NCI-H2107 treated with DMSO at 0.1 percent for 48 hours (cell line): ENCODE measurements around the gene MAOA.
"Not testable (repeated sequence)": the region's sequence is repeated elsewhere in the genome, so short reads cannot be mapped to it uniquely, and the experiment has no call there.

Experiments used
- DNase-seq: peaks from one replicate; lab custom pipeline; 2025; ENCODE audit not compliant: unreplicated experiment; lab: John Stamatoyannopoulos, UW

MAOA gene

GRCh38 chrX:43656005-43656494 is at the start of gene MAOA:
Gene MAOA, plus strand, starts transcription at chrX:43656299. Its CDS starts 43 bp downstream, at chrX:43656342.
- no peak for DNase-seq

GRCh38 chrX:43612400-43612799 is 43.7 kb upstream of the MAOA start:
- no peak for DNase-seq

GRCh38 chrX:43615660-43616059 is 40.4 kb upstream of the MAOA start:
- DNase-seq: no peak

- DNase-seq: no peak
These were observed 37.5 kb upstream of the MAOA start for GRCh38 chrX:43618366-43619205.

GRCh38 chrX:43619861-43620260 is 36.2 kb upstream of the MAOA start:
- DNase-seq: not testable (repeated sequence)

GRCh38 chrX:43627147-43627546 is 29.0 kb upstream of the MAOA start:
- DNase-seq: no peak

GRCh38 chrX:43627669-43628068 is 28.4 kb upstream of the MAOA start:
- no peak for DNase-seq

GRCh38 chrX:43629229-43629628 is 26.9 kb upstream of the MAOA start:
- no peak for DNase-seq

GRCh38 chrX:43631841-43632240 is 24.3 kb upstream of the MAOA start:
- no peak for DNase-seq

GRCh38 chrX:43633081-43633480 is 23.0 kb upstream of the MAOA start:
- no peak for DNase-seq

- DNase-seq: no peak
These were observed 22.3 kb upstream of the MAOA start for GRCh38 chrX:43633757-43634156.

GRCh38 chrX:43640482-43640881 is 15.6 kb upstream of the MAOA start:
- no peak for DNase-seq

- DNase-seq: no peak
These were observed 14.4 kb upstream of the MAOA start for GRCh38 chrX:43641691-43642090.

- DNase-seq: no peak
These were observed 12.9 kb upstream of the MAOA start for GRCh38 chrX:43643201-43643600.

- no peak for DNase-seq
These were observed 12.4 kb upstream of the MAOA start for GRCh38 chrX:43643662-43644061.

- DNase-seq: no peak
These were observed 11.9 kb upstream of the MAOA start for GRCh38 chrX:43644124-43644701.

- DNase-seq: no peak
These were observed 9.3 kb upstream of the MAOA start for GRCh38 chrX:43646800-43647199.

GRCh38 chrX:43654431-43655150 is 1.5 kb upstream of the MAOA start:
- DNase-seq: peak; percentile 67

- no peak for DNase-seq
These were observed 721 bp upstream of the MAOA start for GRCh38 chrX:43655151-43656004.

GRCh38 chrX:43657671-43658070 is 1.6 kb downstream of the MAOA start:
- no peak for DNase-seq
